ENCODE measurements around the gene MBOAT2.

- no peak for TF ChIP-seq CTCF (conservative IDR thresholded peaks at IDR 0.05; ENCODE audit: low read depth in 2 of 2)
- TF ChIP-seq ZNF331 (CRISPR knock-in tag; IDR thresholded peaks at IDR 0.05; ENCODE audit: low read depth): no peak
- TF ChIP-seq POLR2AphosphoS5 (IDR thresholded peaks at IDR 0.05; ENCODE audit: low read depth): no peak
- TF ChIP-seq ZNF114 (CRISPR knock-in tag; IDR thresholded peaks at IDR 0.05): no peak
- no peak for TF ChIP-seq CREB1 (CRISPR knock-in tag; IDR thresholded peaks at IDR 0.05; ENCODE audit: low read depth)
Observed at GRCh38 chr2:9017411-9017810, 13.9 kb upstream of the MBOAT2 start.

All from GM23338 (cell line).